Epithelial cell of esophagus (primary cell): ENCODE data around the gene DYNLT1.

ENCODE experiments used
- DNase-seq: peaks from one replicate; pipeline ENCODE4 v3.0.0; 2010; ENCODE audit warnings: low read depth
- H3K4me3 ChIP-seq: 2 replicates; pipeline ENCODE4 v1.5.1; 2011; ENCODE audit warnings: mild to moderate bottlenecking, low read length, control low read depth
- CTCF ChIP-seq: IDR thresholded peaks from 2 replicates; pipeline ENCODE4 v1.5.1; 2011; ENCODE audit warnings: low read depth, mild to moderate bottlenecking, low read length, control low read depth, inconsistent platforms; ENCODE audit not compliant: insufficient read depth; ENCODE audit errors: missing control alignments

The DYNLT1 gene

GRCh38 chr6:158631678-158632537 is 12.6 kb downstream of the DYNLT1 start:
- no peak overlapping the region for H3K4me3 ChIP-seq

GRCh38 chr6:158630938-158631616 is 13.5 kb downstream of the DYNLT1 start:
- TF ChIP-seq CTCF, result no peak
- H3K4me3 ChIP-seq, result no peak overlapping the region
- peak; percentile 77 for DNase-seq

More at GRCh38 chr6:158631678-158632537, 12.6 kb downstream of the DYNLT1 start:
- peak; percentile 45 for DNase-seq
- no peak for TF ChIP-seq CTCF

- no peak overlapping the region for H3K4me3 ChIP-seq
- no peak for DNase-seq
- TF ChIP-seq CTCF, result no peak
These were observed 14.9 kb downstream of the DYNLT1 start for GRCh38 chr6:158629367-158630221.

GRCh38 chr6:158628542-158628941 is 16.0 kb downstream of the DYNLT1 start:
- no peak for TF ChIP-seq CTCF
- no peak for DNase-seq
- no peak overlapping the region for H3K4me3 ChIP-seq

GRCh38 chr6:158627940-158628211 is 16.7 kb downstream of the DYNLT1 start:
- H3K4me3 ChIP-seq, result no peak overlapping the region
- no peak for DNase-seq
- no peak for TF ChIP-seq CTCF

- no peak overlapping the region for H3K4me3 ChIP-seq
- DNase-seq, result no peak
- TF ChIP-seq CTCF, result no peak
These were observed 17.2 kb downstream of the DYNLT1 start for GRCh38 chr6:158627168-158627939.
